Measurements from ENCODE around the gene STX1B.
"Not testable (repeated sequence)": the region's sequence is repeated elsewhere in the genome, so short reads cannot be mapped to it uniquely, and the experiment has no call there.

The STX1B gene

GRCh38 chr16:31017756-31018155 lies 7.3 kb upstream of the STX1B start:
- DNase-seq; in situ Hi-C loops (cut with MboI; ENCODE audit: low pct_unique_long_range_greater_than_20kb, low sequenced_read_pairs): not testable (repeated sequence)

- no peak for DNase-seq
- in situ Hi-C loops (cut with MboI; ENCODE audit: low pct_unique_long_range_greater_than_20kb, low sequenced_read_pairs), result no loop called here
Observed at GRCh38 chr16:31016018-31016417, 5.6 kb upstream of the STX1B start.

GRCh38 chr16:31013292-31013691 lies 2.9 kb upstream of the STX1B start:
- in situ Hi-C loops (cut with MboI; ENCODE audit: low pct_unique_long_range_greater_than_20kb, low sequenced_read_pairs); DNase-seq: not testable (repeated sequence)

- in situ Hi-C loops (cut with MboI; ENCODE audit: low pct_unique_long_range_greater_than_20kb, low sequenced_read_pairs); DNase-seq: not testable (repeated sequence)
Observed at GRCh38 chr16:31011815-31012214, 1.4 kb upstream of the STX1B start.

- in situ Hi-C loops (cut with MboI; ENCODE audit: low pct_unique_long_range_greater_than_20kb, low sequenced_read_pairs), result no loop called here
- DNase-seq, result no peak
Observed at GRCh38 chr16:31009894-31010584, 399 bp downstream of the STX1B start.

GRCh38 chr16:31009120-31009519 lies 1.3 kb downstream of the STX1B start:
- in situ Hi-C loops (cut with MboI; ENCODE audit: low pct_unique_long_range_greater_than_20kb, low sequenced_read_pairs), result no loop called here
- no peak for DNase-seq

GRCh38 chr16:31008551-31008950 lies 1.9 kb downstream of the STX1B start:
- in situ Hi-C loops (cut with MboI; ENCODE audit: low pct_unique_long_range_greater_than_20kb, low sequenced_read_pairs), result no loop called here
- DNase-seq, result no peak

GRCh38 chr16:31008149-31008548 lies 2.3 kb downstream of the STX1B start:
- in situ Hi-C loops (cut with MboI; ENCODE audit: low pct_unique_long_range_greater_than_20kb, low sequenced_read_pairs), result no loop called here
- no peak for DNase-seq

- DNase-seq, result no peak
- in situ Hi-C loops (cut with MboI; ENCODE audit: low pct_unique_long_range_greater_than_20kb, low sequenced_read_pairs), result no loop called here
Observed at GRCh38 chr16:31007684-31008083, 2.8 kb downstream of the STX1B start.

GRCh38 chr16:31006589-31006988 lies 3.8 kb downstream of the STX1B start:
- in situ Hi-C loops (cut with MboI; ENCODE audit: low pct_unique_long_range_greater_than_20kb, low sequenced_read_pairs), result no loop called here
- DNase-seq, result no peak

- in situ Hi-C loops (cut with MboI; ENCODE audit: low pct_unique_long_range_greater_than_20kb, low sequenced_read_pairs), result no loop called here
- no peak for DNase-seq
Observed at GRCh38 chr16:31006086-31006385, 4.4 kb downstream of the STX1B start.

GRCh38 chr16:31005350-31006085 lies 4.9 kb downstream of the STX1B start:
- in situ Hi-C loops (cut with MboI; ENCODE audit: low pct_unique_long_range_greater_than_20kb, low sequenced_read_pairs), result no loop called here
- DNase-seq, result no peak

GRCh38 chr16:31004658-31005057 lies 5.8 kb downstream of the STX1B start:
- DNase-seq, result no peak
- in situ Hi-C loops (cut with MboI; ENCODE audit: low pct_unique_long_range_greater_than_20kb, low sequenced_read_pairs), result no loop called here

GRCh38 chr16:31003744-31004143 lies 6.7 kb downstream of the STX1B start:
- DNase-seq, result no peak
- in situ Hi-C loops (cut with MboI; ENCODE audit: low pct_unique_long_range_greater_than_20kb, low sequenced_read_pairs), result no loop called here

GRCh38 chr16:31002862-31003341 lies 7.5 kb downstream of the STX1B start:
- DNase-seq, result no peak
- in situ Hi-C loops (cut with MboI; ENCODE audit: low pct_unique_long_range_greater_than_20kb, low sequenced_read_pairs), result no loop called here

- DNase-seq, result no peak
- in situ Hi-C loops (cut with MboI; ENCODE audit: low pct_unique_long_range_greater_than_20kb, low sequenced_read_pairs), result no loop called here
Observed at GRCh38 chr16:31002250-31002700, 8.2 kb downstream of the STX1B start.

- in situ Hi-C loops (cut with MboI; ENCODE audit: low pct_unique_long_range_greater_than_20kb, low sequenced_read_pairs), result no loop called here
Observed at GRCh38 chr16:31001507-31002249, 8.8 kb downstream of the STX1B start.

GRCh38 chr16:31000671-31001382 lies 9.6 kb downstream of the STX1B start:
- no peak for DNase-seq
- in situ Hi-C loops (cut with MboI; ENCODE audit: low pct_unique_long_range_greater_than_20kb, low sequenced_read_pairs), result no loop called here

More at GRCh38 chr16:31001507-31002249, 8.8 kb downstream of the STX1B start:
- no peak for DNase-seq

All from KBM-7 (cell line).